Embryonic facial prominence (tissue), 1 donor: ENCODE measurements around the gene SLAMF1.
"Not testable (repeated sequence)": the region's sequence is repeated elsewhere in the genome, so short reads cannot be mapped to it uniquely, and the experiment has no call there.

ENCODE experiments used
- DNase-seq: peaks from one replicate; pipeline ENCODE4 v3.0.0-alpha.2; 2016; ENCODE audit errors: extremely low spot score

Gene SLAMF1, protein sequence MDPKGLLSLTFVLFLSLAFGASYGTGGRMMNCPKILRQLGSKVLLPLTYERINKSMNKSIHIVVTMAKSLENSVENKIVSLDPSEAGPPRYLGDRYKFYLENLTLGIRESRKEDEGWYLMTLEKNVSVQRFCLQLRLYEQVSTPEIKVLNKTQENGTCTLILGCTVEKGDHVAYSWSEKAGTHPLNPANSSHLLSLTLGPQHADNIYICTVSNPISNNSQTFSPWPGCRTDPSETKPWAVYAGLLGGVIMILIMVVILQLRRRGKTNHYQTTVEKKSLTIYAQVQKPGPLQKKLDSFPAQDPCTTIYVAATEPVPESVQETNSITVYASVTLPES

GRCh38 chr1:160646711-160647328 is at the start of gene SLAMF1:
SLAMF1 (minus strand) TSS chr1:160647044; CDS start chr1:160646945, 99 bp downstream.
- DNase-seq = no peak

DNA sequence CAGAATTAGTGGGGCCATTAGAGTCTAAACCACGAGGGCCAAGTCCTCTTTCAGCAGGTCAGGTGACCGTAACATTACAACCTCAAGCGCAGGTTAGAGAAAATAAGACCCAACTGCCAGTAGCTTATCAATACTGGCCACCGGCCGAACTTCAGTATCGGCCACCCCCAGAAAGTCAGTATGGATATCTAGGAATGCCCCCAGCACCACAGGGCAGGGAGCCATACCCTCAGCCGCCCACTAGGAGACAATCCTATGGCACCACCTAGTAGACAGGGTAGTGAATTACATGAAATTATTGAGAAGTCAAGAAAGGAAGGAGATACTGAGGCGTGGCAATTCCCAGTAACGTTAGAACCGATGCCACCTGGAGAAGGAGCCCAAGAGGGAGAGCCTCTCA is 45.5 kb upstream of the SLAMF1 start:
- not testable (repeated sequence) for DNase-seq

DNA sequence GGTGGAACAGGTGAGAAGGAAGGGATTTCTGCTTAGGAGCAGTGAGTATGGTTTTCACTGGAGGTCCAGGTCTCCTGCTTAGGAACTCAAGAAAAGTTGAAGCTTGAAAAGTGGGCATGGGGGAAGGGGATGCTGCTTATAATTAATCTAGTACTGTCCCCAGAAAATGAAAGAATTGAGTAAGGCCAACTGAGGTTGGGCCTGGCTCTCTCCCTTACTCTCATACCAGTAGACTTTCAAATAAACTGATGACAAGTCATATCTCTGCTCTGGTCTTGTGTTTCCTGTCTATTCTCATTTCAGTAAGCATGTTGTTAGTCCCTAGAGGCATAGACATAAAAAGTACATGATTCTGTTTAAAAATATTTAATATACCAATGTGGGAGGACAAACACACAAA is 38.4 kb upstream of the SLAMF1 start:
- no peak for DNase-seq

GRCh38 chr1:160682983-160683865 is 36.4 kb upstream of the SLAMF1 start:
- DNase-seq = no peak

GRCh38 chr1:160681891-160682140 is 35.0 kb upstream of the SLAMF1 start:
- no peak for DNase-seq

- no peak for DNase-seq
Measured at GRCh38 chr1:160681066-160681890, 34.4 kb upstream of the SLAMF1 start.

- DNase-seq = no peak
Measured at GRCh38 chr1:160680399-160680798, 33.6 kb upstream of the SLAMF1 start.

GRCh38 chr1:160679893-160680292 is 33.0 kb upstream of the SLAMF1 start:
- no peak for DNase-seq

DNA sequence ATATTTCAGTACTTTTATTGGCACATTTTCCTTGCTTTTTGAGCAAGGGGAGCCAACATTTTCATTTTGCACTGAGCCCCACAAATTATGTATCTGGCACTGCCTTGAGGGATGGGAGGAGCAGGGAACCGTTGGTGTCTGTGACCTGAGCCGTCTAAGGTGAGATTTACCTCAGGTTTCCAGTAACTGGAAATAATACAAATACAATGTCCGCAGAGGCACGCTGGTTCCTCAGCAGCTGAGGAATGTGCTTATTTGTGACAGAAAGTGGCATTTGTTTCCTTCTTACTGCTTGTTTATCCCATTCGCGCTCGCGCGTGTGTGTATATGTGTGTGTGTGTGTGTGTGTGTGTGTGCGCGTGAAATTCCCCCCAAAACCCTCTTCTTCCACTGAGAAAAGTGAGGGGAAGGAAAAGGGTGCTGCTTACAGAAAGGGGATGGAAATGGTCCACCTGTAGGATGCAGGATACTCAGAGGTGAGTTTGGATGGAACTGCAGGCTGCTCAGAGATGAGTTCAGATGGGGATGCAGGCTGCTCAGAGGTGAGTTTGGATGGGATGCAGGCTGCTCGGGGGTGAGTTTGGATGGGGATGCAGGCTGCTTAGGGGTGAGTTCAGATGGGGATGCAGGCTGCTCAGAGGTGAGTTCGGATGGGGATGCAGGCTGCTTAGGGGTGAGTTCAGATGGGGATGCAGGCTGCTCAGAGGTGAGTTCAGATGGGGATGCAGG is 30.2 kb upstream of the SLAMF1 start:
- DNase-seq = no peak

GRCh38 chr1:160675641-160676410 is 29.0 kb upstream of the SLAMF1 start:
- peak; percentile 9 for DNase-seq

- DNase-seq = no peak
Measured at GRCh38 chr1:160674415-160674814, 27.6 kb upstream of the SLAMF1 start.

- DNase-seq = no peak
Measured at GRCh38 chr1:160672789-160673695, 26.2 kb upstream of the SLAMF1 start.

GRCh38 chr1:160671603-160672517 is 25.0 kb upstream of the SLAMF1 start:
- no peak for DNase-seq

DNA sequence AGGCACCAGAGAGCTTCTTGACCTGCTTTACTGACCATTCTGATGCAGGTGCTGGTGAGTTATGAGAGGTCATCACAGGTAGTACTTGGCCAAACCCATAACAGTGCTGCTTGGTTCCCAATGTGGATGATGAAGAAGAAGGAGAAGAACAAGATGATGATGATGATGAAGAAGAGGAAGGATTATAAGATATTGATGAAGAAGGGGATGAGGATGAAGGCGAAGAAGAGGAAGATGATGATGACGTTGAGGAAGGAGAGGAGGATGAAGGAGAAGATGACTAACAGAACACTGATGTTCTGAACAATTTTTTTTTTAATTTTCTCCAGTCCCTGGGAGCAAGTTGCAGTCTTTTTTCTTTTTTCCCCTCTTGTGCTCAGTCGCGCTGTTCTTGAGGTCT is 23.9 kb upstream of the SLAMF1 start:
- DNase-seq = no peak

- DNase-seq = no peak
Measured at GRCh38 chr1:160669802-160670201, 23.0 kb upstream of the SLAMF1 start.

- no peak for DNase-seq
Measured at GRCh38 chr1:160669276-160669675, 22.4 kb upstream of the SLAMF1 start.

DNA sequence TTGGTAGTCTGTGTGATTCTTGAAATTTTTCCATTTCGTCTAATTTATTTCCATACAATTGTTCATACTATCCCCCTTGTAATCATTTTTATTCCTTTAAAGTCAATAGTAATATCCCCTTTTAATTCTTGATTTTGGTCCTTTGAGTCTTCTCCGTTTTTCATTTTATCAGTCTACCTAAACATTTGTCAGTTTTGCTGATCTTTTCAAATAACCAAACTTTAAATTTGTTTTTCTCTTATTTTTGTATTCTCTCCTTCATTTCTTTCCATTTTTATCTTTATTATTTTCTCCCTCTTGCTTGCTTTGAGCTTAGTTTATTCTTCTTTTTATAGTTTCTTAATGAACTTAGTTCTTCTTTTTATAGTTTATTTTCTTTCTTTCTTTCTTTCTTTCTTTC is 21.1 kb upstream of the SLAMF1 start:
- no peak for DNase-seq

DNA sequence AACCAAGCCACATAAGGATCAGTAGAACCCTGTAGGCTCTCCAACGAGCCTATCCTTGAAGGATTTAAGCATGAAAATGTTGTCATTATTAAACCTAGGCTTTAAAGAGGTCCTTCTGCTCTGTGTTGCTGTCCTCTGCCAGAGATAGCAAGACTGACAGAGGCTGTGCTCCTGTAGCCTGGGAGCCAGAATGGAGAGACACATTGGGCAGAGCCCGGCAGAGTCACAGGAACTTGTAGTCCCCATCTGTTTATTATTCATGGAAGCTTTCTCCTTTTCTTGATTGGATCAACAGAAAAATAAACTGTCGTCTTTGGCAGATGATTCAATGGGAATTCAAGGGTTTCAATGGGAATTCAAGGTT is 19.2 kb upstream of the SLAMF1 start:
- no peak for DNase-seq
